ENCODE measurements around the gene THAP2. TPM values are rescaled to one million over a fixed set of nuclear protein-coding genes. Genes with fewer than 3 reads are reported as not detected.
A peak's percentile ranks its signal among the peaks of the same experiment; 100 is the strongest.

Gene THAP2
- total and polyA plus RNA-seq, 2 donors (not counting 3 experiments of a cell fraction or from before 2014, with no cell fraction given): 1.4 to 4.4 TPM

- POLR2A ChIA-PET: no interaction called here
Measured at GRCh38 chr12:71671816-71672215, 7.7 kb downstream of the THAP2 start.

More at GRCh38 chr12:71671816-71672215, 7.7 kb downstream of the THAP2 start:
- no peak overlapping the region for H2AFZ ChIP-seq (ENCODE audit: low read depth, low read length)
- H3K4me1 ChIP-seq (ENCODE audit: control insufficient read depth, extremely low read depth, insufficient read depth, low read length): no peaks in the 10 kb centered on the region
- no peaks in the 10 kb centered on the region for H3K9me3 ChIP-seq (replicated peaks; ENCODE audit: control insufficient read depth, insufficient read depth, low read length)
- no peaks in the 10 kb centered on the region for H3K79me2 ChIP-seq (ENCODE audit: control insufficient read depth, insufficient read depth, low read length)
- no peaks in the 10 kb centered on the region for H4K20me1 ChIP-seq (replicated peaks; ENCODE audit: control insufficient read depth, extremely low read depth, insufficient read depth, low read length)
- CTCF ChIA-PET: interaction anchor here (1.3 kb wide), 1 partner anchor 75 kb away, joined by 5 read pairs; no protein-coding TSS in a partner anchor
- no peak for FAIRE-seq
- H3K9ac ChIP-seq (replicated peaks; ENCODE audit: extremely low read depth, insufficient read depth, low read length): no peak overlapping the region
- no peaks in the 10 kb centered on the region for H3K9me1 ChIP-seq (replicated peaks; ENCODE audit: control insufficient read depth, extremely low read depth, insufficient read depth, low read length)
- no peak overlapping the region for H3K4me3 ChIP-seq (replicated peaks in 1 of 3; ENCODE audit: insufficient read depth in 1 of 3, low read depth in 1 of 3, low read length in 3 of 3)
- dilution Hi-C loops (cut with MboI; ENCODE audit: extremely low pct_ligation_motif_present, low sequenced_read_pairs): no loop called here
- H3K36me3 ChIP-seq (ENCODE audit: control insufficient read depth in 2 of 2, extremely low read depth in 1 of 2, insufficient read depth in 2 of 2, low read length in 2 of 2): no peaks in the 10 kb centered on the region
- BruUV-seq (replicated peaks): no TSS peak
- DNase-seq (ENCODE audit: low read depth, low spot score): peak; percentile 21
- no peaks in the 10 kb centered on the region for H3K27me3 ChIP-seq (ENCODE audit: control insufficient read depth in 2 of 2, insufficient read depth in 2 of 2, low read length in 2 of 2)
- no peak overlapping the region for H3K4me2 ChIP-seq (ENCODE audit: insufficient read depth, low read length)
- intact Hi-C loops (cut with micrococcal nuclease): no loop called here
- TF ChIP-seq POLR2A (IDR thresholded peaks at IDR 0.05; ENCODE audit: low read depth, low read length) (no peak), CTCF (IDR thresholded peaks at IDR 0.05; ENCODE audit: extremely low read depth in 1 of 2, insufficient read depth in 1 of 2, low read depth in 1 of 2, low read length in 2 of 2) (no peak), JUN (IDR thresholded peaks at IDR 0.05; ENCODE audit: borderline replicate concordance, insufficient read depth, insufficient read length, low read depth) (no peak), POLR2AphosphoS5 (IDR thresholded peaks at IDR 0.05; ENCODE audit: insufficient read depth, low read depth, low read length) (no peak), GATA2 (IDR thresholded peaks at IDR 0.05; ENCODE audit: insufficient read depth, insufficient read length, low read depth, low read length) (no peak), MYC (IDR thresholded peaks at IDR 0.05; ENCODE audit: low read depth, low read length) (no peak), FOS (IDR thresholded peaks at IDR 0.05; ENCODE audit: borderline replicate concordance, insufficient read depth, low read length) (no peak), EZH2 (IDR thresholded peaks at IDR 0.05; ENCODE audit: borderline replicate concordance, low read depth, low read length, severe bottlenecking) (no peak), MAX (IDR thresholded peaks at IDR 0.05; ENCODE audit: insufficient read depth, insufficient read length) (no peak)
- no peak overlapping the region for H3K27ac ChIP-seq (ENCODE audit: insufficient read depth, low read depth, low read length)

All from endothelial cell of umbilical vein (primary cell).